HEK293T (cell line): ENCODE data around the gene FBN2.

Experiments used
- CTCF ChIA-PET: fragments of 350-600 bp; formaldehyde crosslinking; extraction: SDS; loops from one replicate; lab custom pipeline; 2021; ENCODE audit warnings: antibody characterized with exemption, inconsistent platforms; lab: Yijun Ruan, JAX
- POLR2A ChIA-PET: fragments of 350-600 bp; formaldehyde crosslinking; extraction: SDS; loops from one replicate; lab custom pipeline; 2020; ENCODE audit warnings: antibody characterized with exemption, inconsistent platforms; lab: Yijun Ruan, JAX
- DNase-seq: peaks from one replicate; pipeline ENCODE4 v3.0.0; 2012; ENCODE audit warnings: mixed read lengths; ENCODE audit errors: extremely low spot score
- ARNT ChIP-seq: fragments of 450-650 bp; IDR thresholded peaks from 2 replicates; pipeline ENCODE4 v1.6.1; 2017; ENCODE audit warnings: mild to moderate bottlenecking
- BHLHE40 ChIP-seq: fragments of 450-650 bp; IDR thresholded peaks from 2 replicates; pipeline ENCODE4 v1.6.1; 2016; ENCODE audit warnings: mild to moderate bottlenecking, moderate library complexity, borderline replicate concordance
- CTBP1 ChIP-seq: fragments of 450-650 bp; IDR thresholded peaks from 2 replicates; pipeline ENCODE4 v1.6.1; 2016; ENCODE audit warnings: borderline replicate concordance
- ELF4 ChIP-seq: fragments of 450-650 bp; IDR thresholded peaks from 2 replicates; pipeline ENCODE4 v1.6.1; 2017; ENCODE audit warnings: antibody characterized with exemption
- FOXA1 ChIP-seq: fragments of 450-650 bp; IDR thresholded peaks from 2 replicates; pipeline ENCODE4 v1.6.1; 2016; ENCODE audit warnings: mild to moderate bottlenecking
- FOXK2 ChIP-seq: fragments of 450-650 bp; IDR thresholded peaks from 2 replicates; pipeline ENCODE4 v1.6.1; 2016; ENCODE audit warnings: mild to moderate bottlenecking
- FOXM1 ChIP-seq: fragments of 450-650 bp; IDR thresholded peaks from 2 replicates; pipeline ENCODE4 v1.6.1; 2017; ENCODE audit warnings: mild to moderate bottlenecking, borderline replicate concordance
- HDGF ChIP-seq: fragments of 450-650 bp; IDR thresholded peaks from 2 replicates; pipeline ENCODE4 v1.6.1; 2017; ENCODE audit warnings: antibody characterized with exemption, borderline replicate concordance
- L3MBTL2 ChIP-seq: fragments of 450-650 bp; conservative IDR thresholded peaks from 2 replicates; pipeline ENCODE4 v1.6.1; 2016; ENCODE audit warnings: mild to moderate bottlenecking
- LEF1 ChIP-seq: fragments of 450-650 bp; IDR thresholded peaks from 2 replicates; pipeline ENCODE4 v1.6.1; 2017; ENCODE audit warnings: mild to moderate bottlenecking, borderline replicate concordance
- NFRKB ChIP-seq: fragments of 450-650 bp; IDR thresholded peaks from 2 replicates; pipeline ENCODE4 v1.6.1; 2016; ENCODE audit warnings: mild to moderate bottlenecking, moderate library complexity
- PKNOX1 ChIP-seq: fragments of 450-650 bp; IDR thresholded peaks from 2 replicates; pipeline ENCODE4 v1.6.1; 2016
- SP1 ChIP-seq: fragments of 450-650 bp; IDR thresholded peaks from 2 replicates; pipeline ENCODE4 v1.6.1; 2017
- SUZ12 ChIP-seq: fragments of 450-650 bp; IDR thresholded peaks from 2 replicates; pipeline ENCODE4 v1.6.1; 2016; ENCODE audit warnings: mild to moderate bottlenecking
- TARDBP ChIP-seq: fragments of 450-650 bp; IDR thresholded peaks from 2 replicates; pipeline ENCODE4 v1.6.1; 2016
- ZNF384 ChIP-seq: fragments of 450-650 bp; IDR thresholded peaks from 2 replicates; pipeline ENCODE4 v1.6.1; 2016

Gene FBN2

GRCh38 chr5:128362370-128362769 is 175.7 kb downstream of the FBN2 start:
- DNase-seq = no peak
- ChIA-PET POLR2A (no interaction called here), CTCF (no interaction called here)
- TF ChIP-seq SP1 (no peak), FOXA1 (no peak), FOXM1 (no peak), LEF1 (no peak), FOXK2 (no peak), NFRKB (no peak), PKNOX1 (no peak), CTBP1 (no peak), L3MBTL2 (no peak), SUZ12 (no peak), BHLHE40 (no peak), HDGF (no peak), TARDBP (no peak), ELF4 (no peak), ZNF384 (no peak), ARNT (no peak)

- DNase-seq = no peak
- no peak for TF ChIP-seq ELF4
- TF ChIP-seq PKNOX1 = no peak
- TF ChIP-seq TARDBP = no peak
- no peak for TF ChIP-seq CTBP1
- no peak for TF ChIP-seq L3MBTL2
- TF ChIP-seq LEF1 = no peak
- no peak for TF ChIP-seq ARNT
- TF ChIP-seq FOXM1 = no peak
- no peak for TF ChIP-seq FOXK2
- TF ChIP-seq FOXA1 = no peak
- TF ChIP-seq SUZ12 = no peak
- TF ChIP-seq NFRKB = no peak
- ChIA-PET POLR2A (no interaction called here), CTCF (no interaction called here)
These were observed 179.2 kb downstream of the FBN2 start for GRCh38 chr5:128358826-128359225.

GRCh38 chr5:128357226-128357625 is 180.8 kb downstream of the FBN2 start:
- POLR2A ChIA-PET = no interaction called here
- no peak for TF ChIP-seq HDGF
- no peak for DNase-seq
- CTCF ChIA-PET = no interaction called here

- CTCF ChIA-PET = no interaction called here
- POLR2A ChIA-PET = no interaction called here
- TF ChIP-seq FOXA1 (no peak), HDGF (no peak), L3MBTL2 (no peak), TARDBP (no peak), SUZ12 (no peak), LEF1 (no peak), ELF4 (no peak), ARNT (no peak), BHLHE40 (no peak), SP1 (no peak), FOXK2 (no peak), FOXM1 (no peak), ZNF384 (no peak), PKNOX1 (no peak), CTBP1 (no peak), NFRKB (no peak)
- DNase-seq = no peak
These were observed 182.1 kb downstream of the FBN2 start for GRCh38 chr5:128355961-128356360.

GRCh38 chr5:128353441-128354107 is 184.5 kb downstream of the FBN2 start:
- ChIA-PET CTCF (interaction anchor here (0.6 kb wide), 1 partner anchor 27 kb away, joined by 4 read pairs; no protein-coding TSS in a partner anchor), POLR2A (no interaction called here)
- TF ChIP-seq PKNOX1 (peak; percentile 68), ARNT (no peak)

GRCh38 chr5:128350705-128351104 is 187.3 kb downstream of the FBN2 start:
- no peak for DNase-seq
- CTCF ChIA-PET = no interaction called here
- POLR2A ChIA-PET = no interaction called here
- TF ChIP-seq FOXM1 (no peak), ELF4 (no peak), CTBP1 (no peak), NFRKB (no peak), TARDBP (no peak), ZNF384 (no peak), FOXK2 (no peak)

More at GRCh38 chr5:128353441-128354107, 184.5 kb downstream of the FBN2 start:
- DNase-seq = no peak
